HEK293 (cell line): ENCODE results near the gene SPEG.
A peak's percentile ranks its signal among the peaks of the same experiment; 100 is the strongest.

Experiments
- CTCF ChIA-PET: fragments of 350-600 bp; formaldehyde crosslinking; extraction: SDS; loops from one replicate; lab custom pipeline; 2021; ENCODE audit warnings: antibody characterized with exemption; lab: Yijun Ruan, JAX
- POLR2A ChIA-PET: fragments of 300-600 bp; formaldehyde crosslinking; extraction: SDS; loops from one replicate; lab custom pipeline; 2020; ENCODE audit warnings: antibody characterized with exemption, inconsistent platforms; lab: Yijun Ruan, JAX
- H3K27ac ChIP-seq: fragments of 200-500 bp; sonication (Bioruptor generic); 2 replicates; pipeline ENCODE4 v1.5.1; 2014; ENCODE audit warnings: low read depth, low read length, control low read depth, inconsistent platforms; ENCODE audit errors: extremely low read depth
- H3K36me3 ChIP-seq, 2 experiments: fragments of 200-500 bp in 1 of 2; sonication (Bioruptor generic) in 1 of 2; 1 replicate in 1 of 2; 2 replicates in 1 of 2; pipeline ENCODE4 v1.5.1; 2014 to 2017; ENCODE audit warnings: inconsistent platforms in 2 of 2, low read length in 2 of 2; ENCODE audit not compliant: control insufficient read depth in 2 of 2, insufficient read depth in 1 of 2
- H3K4me1 ChIP-seq: fragments of 200-500 bp; sonication (Bioruptor generic); 2 replicates; pipeline ENCODE4 v1.5.1; 2014; ENCODE audit warnings: mild to moderate bottlenecking, low read length, inconsistent platforms; ENCODE audit not compliant: control insufficient read depth, insufficient read depth
- H3K4me3 ChIP-seq: 2 replicates; pipeline ENCODE4 v1.5.1; 2011; ENCODE audit warnings: low read depth, mild to moderate bottlenecking, control low read depth, low read length, moderate library complexity
- H3K9me3 ChIP-seq: fragments of 200-500 bp; sonication (Bioruptor generic); 2 replicates; pipeline ENCODE4 v1.5.1; 2014; ENCODE audit warnings: low read depth, low read length, inconsistent platforms; ENCODE audit not compliant: control insufficient read depth, insufficient read depth
- BCL11B ChIP-seq: fragments of 450-650 bp; formaldehyde crosslinking; IDR thresholded peaks from 2 replicates; pipeline ENCODE4 v1.5.1; 2016; ENCODE audit warnings: low read depth, missing biosample characterization, missing genetic modification characterization
- CTCF ChIP-seq: fragments of 450-650 bp; formaldehyde crosslinking; IDR thresholded peaks from 2 replicates; pipeline ENCODE4 v1.5.1; 2016; ENCODE audit warnings: missing biosample characterization, missing genetic modification characterization
- EGR2 ChIP-seq: fragments of 450-650 bp; formaldehyde crosslinking; IDR thresholded peaks from 2 replicates; pipeline ENCODE4 v1.5.1; 2016; ENCODE audit warnings: low read depth, missing biosample characterization, missing genetic modification characterization
- GLI4 ChIP-seq: fragments of 450-650 bp; formaldehyde crosslinking; IDR thresholded peaks from 2 replicates; pipeline ENCODE4 v1.5.1; 2016; ENCODE audit warnings: missing biosample characterization, missing genetic modification characterization
- GLIS2 ChIP-seq: fragments of 450-650 bp; formaldehyde crosslinking; IDR thresholded peaks from 2 replicates; pipeline ENCODE4 v1.5.1; 2016; ENCODE audit warnings: missing biosample characterization, missing genetic modification characterization
- KLF9 ChIP-seq: fragments of 450-650 bp; formaldehyde crosslinking; IDR thresholded peaks from 2 replicates; pipeline ENCODE4 v1.5.1; 2016; ENCODE audit warnings: missing biosample characterization, missing genetic modification characterization, low read depth
- TRIM28 ChIP-seq: IDR thresholded peaks from 2 replicates; pipeline ENCODE4 v1.6.1; 2011; ENCODE audit warnings: low read length, control low read depth, borderline replicate concordance
- YY1 ChIP-seq: fragments of 450-650 bp; formaldehyde crosslinking; IDR thresholded peaks from 2 replicates; pipeline ENCODE4 v1.5.1; 2018; ENCODE audit warnings: missing biosample characterization, missing genetic modification characterization
- ZFHX2 ChIP-seq: fragments of 450-650 bp; formaldehyde crosslinking; conservative IDR thresholded peaks from 2 replicates; pipeline ENCODE4 v1.5.1; 2016; ENCODE audit warnings: missing biosample characterization, missing genetic modification characterization
- ZNF10 ChIP-seq: fragments of 450-650 bp; formaldehyde crosslinking; IDR thresholded peaks from 2 replicates; pipeline ENCODE4 v1.5.1; 2017; ENCODE audit warnings: missing biosample characterization, missing genetic modification characterization
- ZNF214 ChIP-seq: fragments of 450-650 bp; formaldehyde crosslinking; IDR thresholded peaks from 2 replicates; pipeline ENCODE4 v1.5.1; 2017; ENCODE audit warnings: missing biosample characterization, mild to moderate bottlenecking, missing genetic modification characterization, borderline replicate concordance
- ZNF335 ChIP-seq: fragments of 450-650 bp; formaldehyde crosslinking; conservative IDR thresholded peaks from 2 replicates; pipeline ENCODE4 v1.5.1; 2016; ENCODE audit warnings: missing biosample characterization, missing genetic modification characterization
- ZNF423 ChIP-seq: fragments of 450-650 bp; formaldehyde crosslinking; IDR thresholded peaks from 2 replicates; pipeline ENCODE4 v1.5.1; 2016; ENCODE audit warnings: missing biosample characterization, missing genetic modification characterization
- ZNF48 ChIP-seq: fragments of 450-650 bp; formaldehyde crosslinking; IDR thresholded peaks from 2 replicates; pipeline ENCODE4 v1.5.1; 2016; ENCODE audit warnings: missing biosample characterization, missing genetic modification characterization
- ZNF580 ChIP-seq: fragments of 450-650 bp; formaldehyde crosslinking; IDR thresholded peaks from 2 replicates; pipeline ENCODE4 v1.5.1; 2016; ENCODE audit warnings: missing biosample characterization, missing genetic modification characterization
- ZNF654 ChIP-seq: fragments of 450-650 bp; formaldehyde crosslinking; IDR thresholded peaks from 2 replicates; pipeline ENCODE4 v1.5.1; 2016; ENCODE audit warnings: low read depth, missing biosample characterization, missing genetic modification characterization
- ZNF660 ChIP-seq: fragments of 450-650 bp; IDR thresholded peaks from 2 replicates; pipeline ENCODE4 v1.5.1; 2018; ENCODE audit warnings: missing biosample characterization, mild to moderate bottlenecking, missing genetic modification characterization
- ZNF664 ChIP-seq: fragments of 450-650 bp; formaldehyde crosslinking; IDR thresholded peaks from 2 replicates; pipeline ENCODE4 v1.5.1; 2016; ENCODE audit warnings: missing biosample characterization, missing genetic modification characterization
- ZNF747 ChIP-seq: fragments of 450-650 bp; formaldehyde crosslinking; IDR thresholded peaks from 2 replicates; pipeline ENCODE4 v1.5.1; 2016; ENCODE audit warnings: missing biosample characterization, missing genetic modification characterization
- ZNF777 ChIP-seq: fragments of 450-650 bp; formaldehyde crosslinking; IDR thresholded peaks from 2 replicates; pipeline ENCODE4 v1.5.1; 2017; ENCODE audit warnings: missing biosample characterization, missing genetic modification characterization, borderline replicate concordance
- TF ChIP-seq, protein P1 (sequence below): fragments of 450-650 bp; formaldehyde crosslinking; IDR thresholded peaks from 2 replicates; pipeline ENCODE4 v1.5.1; 2016; ENCODE audit warnings: missing biosample characterization, missing genetic modification characterization
- TF ChIP-seq, protein P2 (sequence below): fragments of 450-650 bp; formaldehyde crosslinking; IDR thresholded peaks from 2 replicates; pipeline ENCODE4 v1.5.1; 2016; ENCODE audit warnings: missing biosample characterization, missing genetic modification characterization

SPEG gene

DNA sequence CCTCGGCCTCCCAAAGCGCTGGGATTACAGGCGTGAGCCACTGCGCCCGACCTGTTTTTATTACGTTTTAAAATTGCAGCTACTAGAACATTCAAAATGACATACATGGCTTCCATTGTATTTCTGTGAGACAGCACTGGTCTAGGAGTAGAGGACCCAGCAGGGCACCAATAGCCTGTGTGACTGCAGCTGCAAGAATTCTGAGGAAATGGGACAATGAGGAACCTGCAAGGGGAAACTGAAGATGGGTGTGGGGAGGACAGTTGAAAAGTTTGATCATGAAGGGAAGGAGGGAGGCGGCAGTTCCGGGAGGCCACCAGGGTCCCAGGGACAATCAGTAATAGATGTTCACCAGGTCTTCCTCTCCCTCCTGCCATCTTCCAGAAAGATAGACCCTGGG lies 33.0 kb upstream of the SPEG start:
- Histone ChIP-seq H3K4me3 (no peak overlapping the region), H3K27ac (no peak overlapping the region), H3K9me3 (no peaks in the 10 kb centered on the region), H3K36me3 (no peaks in the 10 kb centered on the region), H3K4me1 (peaks cover 19% of the 10 kb centered on the region)
- no peak for TF ChIP-seq ZNF664
- POLR2A ChIA-PET, result no interaction called here
- CTCF ChIA-PET, result interaction anchor here (0.5 to 9.6 kb wide), 23 partner anchors 11 to 229 kb away, joined by 3 to 196 read pairs (median 5); partner anchors contain the start of genes ASIC4, DNPEP and GMPPA

- H3K9me3 ChIP-seq, result no peaks in the 10 kb centered on the region
- ChIA-PET POLR2A (interaction anchor here (0.8 to 1.3 kb wide), 2 partner anchors 10 to 13 kb away, joined by 3 read pairs; no protein-coding TSS in a partner anchor), CTCF (interaction anchor here (0.5 to 9.6 kb wide), 46 partner anchors 10 to 886 kb away, joined by 3 to 196 read pairs (median 4); partner anchors contain the start of genes ASIC4, DNPEP and GMPPA)
- H3K27ac ChIP-seq, result no peak overlapping the region
- H3K36me3 ChIP-seq, result no peaks in the 10 kb centered on the region
- peaks cover 19% of the 10 kb centered on the region for H3K4me1 ChIP-seq
- H3K4me3 ChIP-seq, result no peak overlapping the region
- TF ChIP-seq KLF9 (tag by site-specific recombination), result peak; percentile 71
- TF ChIP-seq GLIS2 (tag by site-specific recombination), result 0 out of 2 replicates have a peak, but pooled peaks have one; percentile 13
- peak; percentile 28; the same call in 1 of the 2 replicates for TF ChIP-seq ZFHX2 (tag by site-specific recombination)
- peak; percentile 69 for TF ChIP-seq CTCF (tag by site-specific recombination)
- TF ChIP-seq GLI4 (tag by site-specific recombination), result no peak
- peak; percentile 82 for TF ChIP-seq ZNF654 (tag by site-specific recombination)
- 0 out of 2 replicates have a peak, but pooled peaks have one; percentile 5 for TF ChIP-seq ZNF335 (tag by site-specific recombination)
- TF ChIP-seq ZNF10 (tag by site-specific recombination), result no peak
- no peak for TF ChIP-seq ZNF48 (tag by site-specific recombination)
- TF ChIP-seq ZNF660, result 0 out of 2 replicates have a peak, but pooled peaks have one; percentile 29
- TF ChIP-seq, all 188 proteins: peak for 7
Measured at GRCh38 chr2:219402665-219403515, 31.8 kb upstream of the SPEG start.

DNA sequence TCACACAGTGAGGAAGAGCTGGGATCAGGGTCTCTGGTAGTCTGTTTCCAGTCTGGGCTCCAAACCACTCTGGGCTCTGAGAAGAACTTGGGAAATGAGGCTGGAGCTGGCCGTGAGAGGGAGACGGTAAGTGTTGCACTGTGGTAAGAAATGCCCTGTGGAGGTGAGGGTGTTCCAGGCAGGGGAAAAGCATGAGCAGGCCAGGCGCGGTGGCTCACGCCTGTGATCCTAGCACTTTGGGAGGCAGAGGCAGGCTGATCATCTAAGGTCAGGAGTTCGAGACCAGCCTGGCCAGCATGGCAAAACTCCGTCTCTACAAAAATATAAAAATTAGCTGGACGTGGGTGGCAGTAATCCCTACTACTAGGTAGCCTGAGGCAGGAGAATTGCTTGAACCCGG lies 30.8 kb upstream of the SPEG start:
- Histone ChIP-seq H3K9me3 (no peaks in the 10 kb centered on the region), H3K4me1 (peaks cover 19% of the 10 kb centered on the region), H3K36me3 (no peaks in the 10 kb centered on the region), H3K27ac (no peak overlapping the region), H3K4me3 (no peak overlapping the region)
- ChIA-PET CTCF (interaction anchor here (0.5 to 9.6 kb wide), 30 partner anchors 9 to 249 kb away, joined by 3 to 196 read pairs (median 7); partner anchors contain the start of gene DNPEP), POLR2A (interaction anchor here (1.1 to 1.3 kb wide), 3 partner anchors 11 to 132 kb away, joined by 3 to 4 read pairs (median 3); no protein-coding TSS in a partner anchor)
- no peak for TF ChIP-seq ZNF48 (tag by site-specific recombination)
- TF ChIP-seq, protein P1, sequence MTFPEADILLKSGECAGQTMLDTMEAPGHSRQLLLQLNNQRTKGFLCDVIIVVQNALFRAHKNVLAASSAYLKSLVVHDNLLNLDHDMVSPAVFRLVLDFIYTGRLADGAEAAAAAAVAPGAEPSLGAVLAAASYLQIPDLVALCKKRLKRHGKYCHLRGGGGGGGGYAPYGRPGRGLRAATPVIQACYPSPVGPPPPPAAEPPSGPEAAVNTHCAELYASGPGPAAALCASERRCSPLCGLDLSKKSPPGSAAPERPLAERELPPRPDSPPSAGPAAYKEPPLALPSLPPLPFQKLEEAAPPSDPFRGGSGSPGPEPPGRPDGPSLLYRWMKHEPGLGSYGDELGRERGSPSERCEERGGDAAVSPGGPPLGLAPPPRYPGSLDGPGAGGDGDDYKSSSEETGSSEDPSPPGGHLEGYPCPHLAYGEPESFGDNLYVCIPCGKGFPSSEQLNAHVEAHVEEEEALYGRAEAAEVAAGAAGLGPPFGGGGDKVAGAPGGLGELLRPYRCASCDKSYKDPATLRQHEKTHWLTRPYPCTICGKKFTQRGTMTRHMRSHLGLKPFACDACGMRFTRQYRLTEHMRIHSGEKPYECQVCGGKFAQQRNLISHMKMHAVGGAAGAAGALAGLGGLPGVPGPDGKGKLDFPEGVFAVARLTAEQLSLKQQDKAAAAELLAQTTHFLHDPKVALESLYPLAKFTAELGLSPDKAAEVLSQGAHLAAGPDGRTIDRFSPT (tag by site-specific recombination), result no peak
- no peak for TF ChIP-seq TRIM28
- TF ChIP-seq YY1, result no peak
- TF ChIP-seq ZNF777 (tag by site-specific recombination), result no peak
- TF ChIP-seq ZNF214, result no peak
- TF ChIP-seq ZNF747 (tag by site-specific recombination), result no peak
- no peak for TF ChIP-seq CTCF (tag by site-specific recombination)
- TF ChIP-seq ZNF423, result no peak
- TF ChIP-seq, protein P2, sequence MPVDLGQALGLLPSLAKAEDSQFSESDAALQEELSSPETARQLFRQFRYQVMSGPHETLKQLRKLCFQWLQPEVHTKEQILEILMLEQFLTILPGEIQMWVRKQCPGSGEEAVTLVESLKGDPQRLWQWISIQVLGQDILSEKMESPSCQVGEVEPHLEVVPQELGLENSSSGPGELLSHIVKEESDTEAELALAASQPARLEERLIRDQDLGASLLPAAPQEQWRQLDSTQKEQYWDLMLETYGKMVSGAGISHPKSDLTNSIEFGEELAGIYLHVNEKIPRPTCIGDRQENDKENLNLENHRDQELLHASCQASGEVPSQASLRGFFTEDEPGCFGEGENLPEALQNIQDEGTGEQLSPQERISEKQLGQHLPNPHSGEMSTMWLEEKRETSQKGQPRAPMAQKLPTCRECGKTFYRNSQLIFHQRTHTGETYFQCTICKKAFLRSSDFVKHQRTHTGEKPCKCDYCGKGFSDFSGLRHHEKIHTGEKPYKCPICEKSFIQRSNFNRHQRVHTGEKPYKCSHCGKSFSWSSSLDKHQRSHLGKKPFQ, result no peak
- no peak for TF ChIP-seq ZNF580 (tag by site-specific recombination)
- TF ChIP-seq EGR2, result no peak
- no peak for TF ChIP-seq BCL11B
